Neural progenitor cell (in vitro differentiated cells): ENCODE results near the gene AP1S1. TPM values are rescaled to one million over a fixed set of nuclear protein-coding genes. Genes with fewer than 3 reads are reported as not detected.

Source experiments
- DNase-seq: peaks from one replicate; pipeline ENCODE4 v3.0.0-alpha.2; 2016; ENCODE audit warnings: low spot score
- H2AFZ ChIP-seq: fragments of 200-600 bp; sonication (generic); replicated peaks from 2 replicates; pipeline ENCODE4 v1.6.1; 2016; ENCODE audit warnings: antibody characterized with exemption
- H3F3A ChIP-seq: fragments of 200-600 bp; sonication (generic); 2 replicates; pipeline ENCODE4 v1.6.1; 2016; ENCODE audit warnings: antibody characterized with exemption, low read depth
- H3K27ac ChIP-seq: fragments of 200-600 bp; sonication (generic); 2 replicates; pipeline ENCODE4 v1.5.1; 2016; ENCODE audit warnings: mild to moderate bottlenecking
- H3K27me3 ChIP-seq: fragments of 200-600 bp; sonication (generic); 2 replicates; pipeline ENCODE4 v1.6.1; 2016; ENCODE audit warnings: mild to moderate bottlenecking, moderate library complexity
- H3K36me3 ChIP-seq: fragments of 200-600 bp; sonication (generic); 2 replicates; pipeline ENCODE4 v1.5.1; 2016
- H3K4me1 ChIP-seq: fragments of 200-600 bp; sonication (generic); 2 replicates; pipeline ENCODE4 v1.6.1; 2016; ENCODE audit warnings: mixed run types
- H3K4me2 ChIP-seq: fragments of 200-600 bp; sonication (generic); 2 replicates; pipeline ENCODE4 v1.6.1; 2016
- H3K4me3 ChIP-seq: fragments of 200-600 bp; sonication (generic); 2 replicates; pipeline ENCODE4 v1.5.1; 2016
- H3K79me2 ChIP-seq: fragments of 200-600 bp; sonication (generic); 2 replicates; pipeline ENCODE4 v1.6.1; 2016; ENCODE audit warnings: low read depth
- H3K9ac ChIP-seq: fragments of 200-600 bp; sonication (generic); 2 replicates; pipeline ENCODE4 v1.6.1; 2016
- H3K9me3 ChIP-seq: fragments of 200-600 bp; sonication (generic); 2 replicates; pipeline ENCODE4 v1.5.1; 2016; ENCODE audit warnings: low read depth
- H4K20me1 ChIP-seq: fragments of 200-600 bp; sonication (generic); 2 replicates; pipeline ENCODE4 v1.6.1; 2016; ENCODE audit warnings: low read depth
- H3K27ac Mint-ChIP-seq: 3 replicates; pipeline ENCODE4 v1.8.0; 2021; ENCODE audit warnings: mixed read lengths
- H3K27me3 Mint-ChIP-seq: 2 replicates; pipeline ENCODE4 v1.8.0; 2022; ENCODE audit warnings: low read depth, mild to moderate bottlenecking, inconsistent platforms, moderate library complexity, mixed read lengths; ENCODE audit not compliant: insufficient read depth
- H3K36me3 Mint-ChIP-seq: 3 replicates; pipeline ENCODE4 v1.8.0; 2021; ENCODE audit warnings: mixed read lengths
- H3K4me1 Mint-ChIP-seq: 3 replicates; pipeline ENCODE4 v1.8.0; 2021; ENCODE audit warnings: mixed read lengths
- H3K4me3 Mint-ChIP-seq: 3 replicates; pipeline ENCODE4 v1.8.0; 2021; ENCODE audit warnings: mild to moderate bottlenecking, moderate library complexity, mixed read lengths
- H3K9me3 Mint-ChIP-seq: 3 replicates; pipeline ENCODE4 v1.8.0; 2020; ENCODE audit warnings: mixed read lengths
- CTCF ChIP-seq: fragments of 200-600 bp; sonication (generic); IDR thresholded peaks from 2 replicates; pipeline ENCODE4 v1.5.1; 2017; ENCODE audit warnings: antibody characterized with exemption, mild to moderate bottlenecking
- EZH2 ChIP-seq: fragments of 200-600 bp; sonication (generic); IDR thresholded peaks from 2 replicates; pipeline ENCODE4 v1.6.1; 2017; ENCODE audit warnings: antibody characterized with exemption, mild to moderate bottlenecking, moderate library complexity
- EZH2phosphoT487 ChIP-seq: fragments of 200-600 bp; sonication (generic); IDR thresholded peaks from 2 replicates; pipeline ENCODE4 v1.6.1; 2017; ENCODE audit warnings: antibody characterized with exemption
- total RNA-seq: library from RNA; depleted of rRNA; stranded (reverse); fragments of >200 nt; gene quantifications from 2 replicates; pipeline ENCODE4 v1.2.3, GENCODE V29; 2015; ENCODE audit warnings: low replicate concordance

The AP1S1 gene
- total RNA-seq, 1 donor from 2014 or later, result 74.4 TPM

- H4K20me1 ChIP-seq, result no peaks in the 10 kb centered on the region
- peak overlapping the region; percentile 78 for H3K27ac Mint-ChIP-seq
- H3K9ac ChIP-seq, result no peak overlapping the region
- H3K27me3 Mint-ChIP-seq, result peaks cover 6% of the 10 kb centered on the region
- peaks cover under 1% of the 10 kb centered on the region for H3K4me1 Mint-ChIP-seq
- no peaks in the 10 kb centered on the region for H3K9me3 ChIP-seq
- no peak overlapping the region for H3K4me3 Mint-ChIP-seq
- no peaks in the 10 kb centered on the region for H3K79me2 ChIP-seq
- H2AFZ ChIP-seq, result no peak overlapping the region
- no peak for TF ChIP-seq CTCF
- TF ChIP-seq EZH2phosphoT487, result no peak
- TF ChIP-seq EZH2, result no peak
- no peaks in the 10 kb centered on the region for H3K36me3 ChIP-seq
- H3F3A ChIP-seq, result no peaks in the 10 kb centered on the region
- H3K27ac ChIP-seq, result no peak overlapping the region
- H3K36me3 Mint-ChIP-seq, result no peaks in the 10 kb centered on the region
- H3K4me1 ChIP-seq, result no peaks in the 10 kb centered on the region
- no peak overlapping the region for H3K4me3 ChIP-seq
- H3K27me3 ChIP-seq, result no peaks in the 10 kb centered on the region
- DNase-seq, result no peak
- H3K4me2 ChIP-seq, result no peak overlapping the region
- H3K9me3 Mint-ChIP-seq, result no peaks in the 10 kb centered on the region
These were observed 39.8 kb upstream of the AP1S1 start for GRCh38 chr7:101114492-101114891.

- DNase-seq, result no peak
- H3K9me3 ChIP-seq, result no peaks in the 10 kb centered on the region
- no peak overlapping the region for H3K4me3 ChIP-seq
- Mint-ChIP-seq H3K36me3 (no peaks in the 10 kb centered on the region), H3K4me3 (no peak overlapping the region), H3K4me1 (peaks cover 6% of the 10 kb centered on the region), H3K27ac (peak overlapping the region; percentile 50), H3K9me3 (no peaks in the 10 kb centered on the region), H3K27me3 (peaks cover 7% of the 10 kb centered on the region)
- H3F3A ChIP-seq, result peaks cover 3% of the 10 kb centered on the region
- no peaks in the 10 kb centered on the region for H3K36me3 ChIP-seq
- H3K27me3 ChIP-seq, result no peaks in the 10 kb centered on the region
- H3K9ac ChIP-seq, result no peak overlapping the region
- no peaks in the 10 kb centered on the region for H3K79me2 ChIP-seq
- no peak overlapping the region for H3K27ac ChIP-seq
- H2AFZ ChIP-seq, result no peak overlapping the region
- H4K20me1 ChIP-seq, result no peaks in the 10 kb centered on the region
- H3K4me2 ChIP-seq, result no peak overlapping the region
- no peak for TF ChIP-seq CTCF
- no peak for TF ChIP-seq EZH2
- no peak for TF ChIP-seq EZH2phosphoT487
- H3K4me1 ChIP-seq, result no peaks in the 10 kb centered on the region
These were observed 39.1 kb upstream of the AP1S1 start for GRCh38 chr7:101115215-101115614.

- no peak for DNase-seq
- Histone ChIP-seq H3K36me3 (no peaks in the 10 kb centered on the region), H3F3A (peaks cover 5% of the 10 kb centered on the region), H3K79me2 (no peaks in the 10 kb centered on the region), H3K4me1 (peaks cover 3% of the 10 kb centered on the region), H2AFZ (no peak overlapping the region), H3K27ac (no peak overlapping the region), H3K9ac (no peak overlapping the region), H3K27me3 (no peaks in the 10 kb centered on the region), H3K9me3 (no peaks in the 10 kb centered on the region), H3K4me3 (no peak overlapping the region), H3K4me2 (no peak overlapping the region), H4K20me1 (no peaks in the 10 kb centered on the region)
- Mint-ChIP-seq H3K27ac (no peak overlapping the region), H3K9me3 (no peaks in the 10 kb centered on the region), H3K4me1 (peaks cover 10% of the 10 kb centered on the region), H3K36me3 (no peaks in the 10 kb centered on the region), H3K4me3 (no peak overlapping the region), H3K27me3 (peaks cover 6% of the 10 kb centered on the region)
- no peak for TF ChIP-seq CTCF
- TF ChIP-seq EZH2phosphoT487, result no peak
- TF ChIP-seq EZH2, result no peak
These were observed 37.4 kb upstream of the AP1S1 start for GRCh38 chr7:101116898-101117297.
